ENCODE results near the gene ADPRH. TPM values are rescaled to one million over a fixed set of nuclear protein-coding genes. Genes with fewer than 3 reads are reported as not detected.
A peak's percentile ranks its signal among the peaks of the same experiment; 100 is the strongest.

The ADPRH gene
- total and polyA plus RNA-seq, 11 donors: 5.0 to 17.5 (median 11.5) TPM

DNA sequence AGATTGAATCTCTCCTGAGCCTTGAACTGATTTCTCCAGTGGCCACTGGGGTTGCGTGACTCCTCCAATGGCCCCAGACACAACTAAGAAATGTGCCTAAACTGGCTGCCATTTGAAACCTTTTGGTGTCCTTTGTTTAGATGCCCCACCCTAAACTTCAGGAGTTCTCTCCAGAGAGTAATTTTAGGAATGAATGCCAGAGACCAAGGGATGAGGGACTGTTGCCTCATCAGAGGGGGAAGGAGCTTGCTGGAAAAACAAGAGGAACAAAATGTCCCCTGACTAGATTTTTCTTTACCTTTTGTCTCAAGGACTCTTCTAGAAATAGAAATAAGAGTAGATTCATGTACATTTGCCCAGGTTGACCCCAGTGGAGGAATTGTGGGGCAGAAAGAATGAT, 8.1 kb upstream of the ADPRH start:
- H3K9me3 ChIP-seq: no peaks in the 10 kb centered on the region
- H3K27ac ChIP-seq: peak overlapping the region; percentile 16 to 86 (median 56)
- TF ChIP-seq, protein P1, sequence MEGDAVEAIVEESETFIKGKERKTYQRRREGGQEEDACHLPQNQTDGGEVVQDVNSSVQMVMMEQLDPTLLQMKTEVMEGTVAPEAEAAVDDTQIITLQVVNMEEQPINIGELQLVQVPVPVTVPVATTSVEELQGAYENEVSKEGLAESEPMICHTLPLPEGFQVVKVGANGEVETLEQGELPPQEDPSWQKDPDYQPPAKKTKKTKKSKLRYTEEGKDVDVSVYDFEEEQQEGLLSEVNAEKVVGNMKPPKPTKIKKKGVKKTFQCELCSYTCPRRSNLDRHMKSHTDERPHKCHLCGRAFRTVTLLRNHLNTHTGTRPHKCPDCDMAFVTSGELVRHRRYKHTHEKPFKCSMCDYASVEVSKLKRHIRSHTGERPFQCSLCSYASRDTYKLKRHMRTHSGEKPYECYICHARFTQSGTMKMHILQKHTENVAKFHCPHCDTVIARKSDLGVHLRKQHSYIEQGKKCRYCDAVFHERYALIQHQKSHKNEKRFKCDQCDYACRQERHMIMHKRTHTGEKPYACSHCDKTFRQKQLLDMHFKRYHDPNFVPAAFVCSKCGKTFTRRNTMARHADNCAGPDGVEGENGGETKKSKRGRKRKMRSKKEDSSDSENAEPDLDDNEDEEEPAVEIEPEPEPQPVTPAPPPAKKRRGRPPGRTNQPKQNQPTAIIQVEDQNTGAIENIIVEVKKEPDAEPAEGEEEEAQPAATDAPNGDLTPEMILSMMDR (IDR thresholded peaks at IDR 0.05): no peak
- TF ChIP-seq POLR2A (IDR thresholded peaks at IDR 0.05): no peak
- DNase-seq: no peak
- H3K4me3 ChIP-seq: no peak overlapping the region
- H3K4me1 ChIP-seq: peaks cover 0 to 36% (median 6%) of the 10 kb centered on the region in 12 donors
- ATAC-seq: peak in 2 of 4 donors; percentile 53
- no peaks in the 10 kb centered on the region for H3K36me3 ChIP-seq
- 81 to 94% (median 84%) methylated on average over 1 of the region's 1 CpG for WGBS, 4 donors
- H3K27me3 ChIP-seq: no peaks in the 10 kb centered on the region
- intact Hi-C loops (cut with DNase I): no loop called here

DNA sequence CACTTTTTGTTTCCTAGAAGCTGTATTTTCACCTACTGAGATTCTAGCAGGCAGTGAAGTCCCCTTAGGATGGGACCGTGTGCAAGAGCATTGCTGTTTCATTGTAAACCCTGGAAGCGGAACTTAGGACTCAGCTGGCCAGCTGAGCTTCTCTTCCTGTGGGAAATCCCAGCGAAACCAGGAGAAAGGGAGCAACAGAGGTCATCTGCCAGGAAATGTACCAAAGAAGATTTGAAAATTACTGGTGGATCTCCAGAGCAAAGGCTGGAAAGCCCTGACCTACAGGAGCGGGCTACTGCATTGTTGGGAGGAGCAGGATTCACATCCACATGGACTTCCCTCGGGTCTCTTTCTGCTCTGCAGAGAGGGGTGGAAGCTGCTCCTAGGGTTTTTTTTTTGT, 7.6 kb upstream of the ADPRH start:
- H3K27me3 ChIP-seq: no peaks in the 10 kb centered on the region
- DNase-seq (peak in 1 of 5 donors; percentile 29), ATAC-seq (peak in 3 of 4 donors; percentile 61 to 83 (median 65))
- H3K4me1 ChIP-seq: peaks cover 0 to 36% (median 6%) of the 10 kb centered on the region in 12 donors
- intact Hi-C loops (cut with DNase I): no loop called here
- H3K9me3 ChIP-seq: no peaks in the 10 kb centered on the region
- peak overlapping the region; percentile 16 to 86 (median 56) for H3K27ac ChIP-seq
- H3K4me3 ChIP-seq: no peak overlapping the region
- TF ChIP-seq POLR2A (IDR thresholded peaks at IDR 0.05): no peak
- TF ChIP-seq, protein P1 (IDR thresholded peaks at IDR 0.05): no peak
- H3K36me3 ChIP-seq: no peaks in the 10 kb centered on the region
- WGBS, 4 donors: 30 to 65% (median 49%) methylated on average over 5 of the region's 5 CpGs

DNA sequence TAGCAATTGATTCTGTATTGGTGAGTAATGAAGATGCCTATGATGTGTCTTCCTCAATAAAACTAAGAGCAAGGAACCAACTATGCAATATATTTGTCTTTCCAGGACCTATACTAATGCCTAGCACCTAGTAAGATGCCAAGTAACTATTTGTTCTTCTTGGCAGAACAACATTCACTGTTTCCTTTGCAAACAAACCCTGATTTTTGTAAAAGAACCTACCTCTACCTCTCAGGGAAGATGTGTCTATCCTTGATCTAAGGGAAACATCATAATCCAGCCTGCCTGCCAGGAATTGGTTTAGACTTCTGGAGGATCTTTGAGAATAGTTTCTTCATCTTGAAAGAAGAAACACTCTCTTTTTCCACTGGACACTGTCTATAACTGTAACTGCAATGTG, 3.8 kb upstream of the ADPRH start:
- H3K4me3 ChIP-seq: no peak overlapping the region
- no peak for DNase-seq
- intact Hi-C loops (cut with DNase I): loop anchor here in 5 of 10 donors (5.0 kb wide), 3 partner anchors 62 to 102 kb away; partner anchors contain the start of gene COX17 (in 3 of the 5)
- no peak for TF ChIP-seq POLR2A (IDR thresholded peaks at IDR 0.05)
- TF ChIP-seq, protein P1 (IDR thresholded peaks at IDR 0.05): no peak
- H3K36me3 ChIP-seq: no peaks in the 10 kb centered on the region
- H3K27me3 ChIP-seq: no peaks in the 10 kb centered on the region
- peaks cover 0 to 39% (median 17%) of the 10 kb centered on the region in 12 donors for H3K4me1 ChIP-seq
- no peak overlapping the region for H3K27ac ChIP-seq
- no peak for ATAC-seq
- no peaks in the 10 kb centered on the region for H3K9me3 ChIP-seq

DNA sequence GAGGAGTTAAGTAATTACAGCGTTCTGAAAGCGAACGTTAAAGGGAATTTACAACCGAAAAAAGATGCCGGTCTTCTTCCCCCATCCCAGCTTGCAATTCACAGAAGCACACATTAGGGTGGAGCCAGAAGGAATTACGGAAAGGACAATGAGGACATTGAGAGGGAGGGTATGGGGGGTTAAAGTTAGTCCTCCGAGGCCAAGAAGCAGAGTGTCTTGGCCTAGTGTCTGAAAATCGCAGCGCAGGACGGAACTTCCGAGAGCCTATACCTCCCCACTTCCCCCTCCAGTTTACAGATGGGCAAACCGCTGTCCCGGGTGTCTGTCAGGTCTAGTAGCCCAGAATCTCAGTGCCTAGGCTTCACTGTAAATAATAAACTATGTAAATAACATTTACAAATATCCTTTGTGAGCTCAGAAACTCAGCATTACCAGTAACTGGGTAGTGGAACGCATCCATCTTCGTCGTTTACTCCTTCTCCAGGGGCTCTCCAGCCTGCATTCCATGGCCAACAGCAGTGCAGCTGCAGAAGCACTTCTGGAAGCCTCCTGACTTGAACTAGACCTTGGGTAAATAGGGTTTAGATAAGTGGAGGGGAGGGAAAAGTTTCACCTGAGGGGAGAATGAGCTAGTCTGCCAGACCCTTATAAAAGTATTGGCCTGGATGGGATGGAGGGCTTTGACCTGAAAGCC, 922 bp downstream of the ADPRH start:
- intact Hi-C loops (cut with DNase I): loop anchor here in 4 of 10 donors (2.0 to 5.0 kb wide), 4 partner anchors 15 to 97 kb away; partner anchors contain the start of genes COX17 (in 1 of the 4) and POPDC2 (in 1 of the 4)
- H3K27ac ChIP-seq: peak overlapping the region; percentile 86 to 99 (median 96)
- 6 to 8% (median 7%) methylated on average over 16 of the region's 16 CpGs for WGBS, 4 donors
- H3K36me3 ChIP-seq: peaks cover 0 to 6% (median 0%) of the 10 kb centered on the region in 9 donors
- ATAC-seq (peak in 3 of 4 donors; percentile 64 to 76 (median 67)), DNase-seq (peak in 3 of 5 donors; percentile 44 to 60 (median 48))
- H3K27me3 ChIP-seq: no peaks in the 10 kb centered on the region
- TF ChIP-seq, protein P1 (IDR thresholded peaks at IDR 0.05): no peak
- TF ChIP-seq POLR2A (IDR thresholded peaks at IDR 0.05): no peak
- peaks cover 0 to 31% (median 14%) of the 10 kb centered on the region in 12 donors for H3K4me1 ChIP-seq
- H3K4me3 ChIP-seq: peak overlapping the region; percentile 21 to 78 (median 68)
- no peaks in the 10 kb centered on the region for H3K9me3 ChIP-seq
